OCI-LY1 (cell line): ENCODE data around the gene BAIAP3.

ENCODE experiments used
- CTCF ChIP-seq: fragments of 200-600 bp; sonication (generic), shearing (Covaris generic); IDR thresholded peaks from 2 replicates; pipeline ENCODE4 v1.5.1; 2017; ENCODE audit warnings: mild to moderate bottlenecking, antibody characterized with exemption, low read length, moderate library complexity, mixed read lengths
- EZH2 ChIP-seq: fragments of 200-600 bp; sonication (generic), shearing (Covaris generic); IDR thresholded peaks from 2 replicates; pipeline ENCODE4 v1.8.0; 2017; ENCODE audit warnings: borderline replicate concordance, mixed run types, mild to moderate bottlenecking, antibody characterized with exemption, low read length, moderate library complexity, mixed read lengths

GRCh38 chr16:1289477-1289866, 44.0 kb upstream of the BAIAP3 start:
- TF ChIP-seq CTCF (no peak), EZH2 (no peak)
